Daoy (cell line): ENCODE data around the gene KSR2. TPM values are rescaled to one million over a fixed set of nuclear protein-coding genes. Genes with fewer than 3 reads are reported as not detected.

Experiments
- DNase-seq: peaks from one replicate; pipeline ENCODE4 v3.0.0-alpha.2; 2015; ENCODE audit warnings: low read depth
- total RNA-seq: library from RNA; depleted of rRNA; stranded (reverse); fragments of >200 nt; shearing (Covaris generic); gene quantifications from 2 replicates; pipeline ENCODE4 v1.2.3, GENCODE V29; 2014

Gene KSR2
- total RNA-seq, 1 experiment from 2014 or later: 0.29 TPM

- no peak for DNase-seq
Observed at GRCh38 chr12:117499759-117500485, 468.9 kb downstream of the KSR2 start.

GRCh38 chr12:117498880-117499279 lies 469.9 kb downstream of the KSR2 start:
- DNase-seq: no peak

DNA sequence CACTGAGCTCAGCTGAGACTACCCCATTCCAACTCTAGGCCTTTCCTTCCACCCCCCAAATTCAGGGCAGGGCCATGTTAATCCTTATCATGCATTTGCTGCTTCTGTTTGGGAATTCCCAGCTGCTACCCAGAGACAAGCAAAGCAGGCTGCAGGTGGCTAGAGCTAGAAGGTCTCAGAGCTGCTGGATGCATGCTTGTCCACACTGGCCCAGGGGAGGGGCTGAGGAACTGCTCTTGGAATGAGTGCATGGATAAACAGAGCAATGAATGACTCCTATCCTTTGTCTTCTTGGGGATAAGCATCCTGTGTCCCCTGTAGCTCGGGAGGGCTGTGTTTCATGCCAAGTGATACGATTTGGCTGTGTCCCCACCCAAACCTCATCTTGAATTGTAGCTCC lies 470.5 kb downstream of the KSR2 start:
- no peak for DNase-seq

DNA sequence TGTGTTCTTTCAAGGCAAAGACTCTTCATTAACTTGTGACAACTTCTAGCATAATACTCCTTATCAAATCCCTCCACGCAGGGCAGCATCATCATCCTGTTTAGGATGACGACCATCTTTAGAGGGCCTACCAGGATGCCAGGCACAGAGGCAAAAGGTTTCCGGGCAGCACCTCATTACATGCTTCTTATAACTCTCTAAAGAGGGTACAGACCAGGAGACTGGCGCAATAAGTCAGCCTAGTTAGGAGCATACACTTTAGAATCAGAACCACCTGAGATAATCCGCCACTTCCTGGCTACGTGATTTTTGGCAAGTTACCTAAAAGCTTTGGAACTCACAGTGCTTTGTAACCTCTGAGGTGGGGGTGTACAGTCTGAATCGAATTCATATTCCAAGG lies 471.4 kb downstream of the KSR2 start:
- no peak for DNase-seq

DNA sequence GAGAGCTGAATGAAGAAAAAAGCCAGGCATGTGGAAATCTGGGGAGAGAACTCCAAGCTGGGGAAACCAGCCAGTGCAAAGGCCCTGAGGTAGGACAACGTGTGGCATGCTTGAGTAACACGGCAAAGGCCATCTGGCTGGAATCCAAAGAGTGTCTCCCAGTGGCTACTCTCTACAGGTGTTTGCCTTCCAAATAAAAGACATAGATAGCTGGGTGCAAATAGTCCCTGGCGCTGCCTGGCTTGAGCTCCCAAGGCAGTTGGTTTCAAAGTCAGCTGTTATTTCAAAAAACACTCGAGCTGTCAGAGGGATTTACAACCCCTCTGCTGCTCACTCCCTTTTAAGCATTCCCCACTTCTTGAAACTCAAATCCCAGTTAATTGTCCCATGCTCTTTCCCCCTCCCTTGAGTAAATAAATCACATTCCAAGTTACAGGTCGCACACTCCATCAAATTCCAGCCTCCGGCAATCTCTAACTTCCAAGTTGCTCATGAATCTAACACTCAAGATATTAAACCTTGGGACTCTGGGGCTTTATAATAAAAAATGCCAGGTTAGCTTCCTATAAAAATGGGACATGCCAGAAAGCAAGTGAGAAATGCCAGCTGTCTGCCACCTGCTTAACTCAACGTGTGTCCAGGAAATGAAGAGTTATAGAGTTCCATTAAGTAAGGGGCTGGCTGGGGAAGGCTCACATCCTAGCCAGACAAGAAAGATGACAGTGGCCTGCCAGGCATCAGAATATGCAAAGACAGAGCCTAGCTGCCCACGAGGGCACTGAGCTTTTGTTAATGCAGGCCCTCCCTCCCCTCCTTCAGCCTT lies 473.7 kb downstream of the KSR2 start:
- DNase-seq: peak; percentile 4

- DNase-seq: no peak
Observed at GRCh38 chr12:117491711-117492110, 477.1 kb downstream of the KSR2 start.

DNA sequence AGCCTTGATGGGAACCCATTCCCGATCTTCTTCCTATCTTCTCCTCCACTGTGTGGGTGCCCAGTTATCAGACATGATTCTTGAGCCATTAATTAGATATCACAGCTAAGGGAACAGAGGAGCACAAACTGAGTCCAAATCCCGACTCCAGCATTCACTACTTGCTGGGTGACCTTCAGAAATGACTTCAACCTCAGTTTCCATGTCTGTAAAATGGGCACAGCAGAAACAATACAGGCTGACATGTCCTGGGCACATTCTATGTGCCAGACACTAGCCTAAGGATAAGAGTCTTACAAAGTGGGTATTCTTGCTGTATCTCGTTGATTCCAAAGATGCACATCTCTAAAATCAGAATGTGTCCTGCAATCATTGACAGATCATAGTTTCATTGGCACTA lies 478.7 kb downstream of the KSR2 start:
- DNase-seq: no peak

DNA sequence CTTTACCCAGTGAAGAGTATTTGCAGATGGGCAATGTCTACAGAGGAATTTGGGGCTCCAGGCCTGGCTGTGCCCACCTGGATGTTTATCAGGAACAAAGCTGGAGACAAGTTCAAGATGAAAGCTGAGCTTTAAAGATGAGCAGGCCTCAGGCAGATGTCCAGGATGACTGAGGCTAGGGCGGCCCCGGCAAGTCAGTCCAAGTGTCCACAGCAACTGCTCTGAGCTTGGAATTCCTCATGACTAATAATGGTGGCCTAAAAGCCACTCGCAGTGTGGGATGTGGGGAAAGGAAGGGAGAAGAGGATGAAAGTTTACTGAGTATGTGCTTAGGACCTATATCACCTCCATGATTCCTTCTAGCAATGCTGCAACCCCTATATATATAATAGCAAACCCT lies 479.1 kb downstream of the KSR2 start:
- no peak for DNase-seq

- peak; percentile 97 for DNase-seq
Observed at GRCh38 chr12:117486840-117487659, 481.7 kb downstream of the KSR2 start.

GRCh38 chr12:117485984-117486839 lies 482.6 kb downstream of the KSR2 start:
- DNase-seq: peak; percentile 38

DNA sequence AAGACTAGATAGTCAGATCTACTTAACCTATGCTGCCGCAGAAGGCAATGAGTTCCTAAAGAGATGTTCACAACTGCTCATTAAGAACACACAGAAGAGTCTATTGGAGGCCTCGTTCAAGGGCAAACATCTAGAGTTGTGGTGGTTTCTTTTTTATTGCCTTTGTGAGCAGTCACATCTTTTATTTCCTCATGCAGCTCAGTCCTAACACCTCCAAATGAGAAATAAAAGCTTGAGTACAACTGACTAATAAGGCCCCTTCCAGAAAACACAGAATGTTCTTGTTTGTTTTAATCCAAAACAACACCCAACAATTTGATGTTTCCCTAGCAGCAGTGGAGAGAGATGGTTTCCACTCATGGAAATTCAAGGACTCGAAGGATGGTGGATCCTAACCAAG lies 483.9 kb downstream of the KSR2 start:
- DNase-seq: no peak

DNA sequence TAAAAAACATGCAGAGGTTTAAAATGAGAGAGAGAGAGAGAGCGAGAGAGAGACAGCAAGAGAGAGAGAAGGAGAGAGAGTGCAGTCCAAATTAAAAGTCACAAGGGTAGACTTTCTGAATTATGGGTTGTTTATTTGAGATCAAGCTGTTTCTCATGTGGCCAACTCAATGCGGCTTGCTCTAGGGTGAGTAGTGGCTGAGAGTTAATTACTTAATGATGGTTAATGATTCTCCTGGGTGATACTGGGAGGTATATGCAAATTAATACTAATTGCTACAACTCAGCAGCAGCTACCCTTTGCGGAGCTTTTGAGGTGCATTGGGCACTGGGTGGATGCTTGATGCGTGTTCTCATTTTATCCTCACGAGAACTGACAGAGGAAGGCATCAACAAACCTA lies 485.3 kb downstream of the KSR2 start:
- no peak for DNase-seq

GRCh38 chr12:117481470-117481869 lies 487.3 kb downstream of the KSR2 start:
- peak; percentile 50 for DNase-seq

GRCh38 chr12:117476341-117476740 lies 492.4 kb downstream of the KSR2 start:
- no peak for DNase-seq

- DNase-seq: no peak
Observed at GRCh38 chr12:117473856-117474255, 494.9 kb downstream of the KSR2 start.

- DNase-seq: peak; percentile 51
Observed at GRCh38 chr12:117472983-117473382, 495.8 kb downstream of the KSR2 start.

DNA sequence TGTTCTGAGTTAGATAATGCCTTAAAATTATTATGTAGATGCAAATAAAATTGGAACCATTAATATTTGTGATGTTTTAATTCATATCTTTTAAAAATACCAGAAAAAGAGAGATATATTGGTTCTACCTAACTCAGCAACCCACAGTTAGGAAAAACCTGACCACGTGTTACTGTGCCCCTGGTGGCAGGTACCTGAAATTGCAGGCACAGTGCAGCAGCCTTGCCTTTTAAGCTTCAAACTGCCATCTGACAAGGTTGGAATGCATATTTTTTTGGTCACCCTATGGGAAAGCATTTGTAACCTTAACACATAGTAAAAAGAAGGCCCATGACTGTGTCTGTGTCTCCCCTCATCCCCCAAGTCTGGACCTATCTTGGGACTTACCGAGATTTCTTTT lies 498.0 kb downstream of the KSR2 start:
- DNase-seq: no peak

- DNase-seq: no peak
Observed at GRCh38 chr12:117469883-117470483, 498.8 kb downstream of the KSR2 start.

DNA sequence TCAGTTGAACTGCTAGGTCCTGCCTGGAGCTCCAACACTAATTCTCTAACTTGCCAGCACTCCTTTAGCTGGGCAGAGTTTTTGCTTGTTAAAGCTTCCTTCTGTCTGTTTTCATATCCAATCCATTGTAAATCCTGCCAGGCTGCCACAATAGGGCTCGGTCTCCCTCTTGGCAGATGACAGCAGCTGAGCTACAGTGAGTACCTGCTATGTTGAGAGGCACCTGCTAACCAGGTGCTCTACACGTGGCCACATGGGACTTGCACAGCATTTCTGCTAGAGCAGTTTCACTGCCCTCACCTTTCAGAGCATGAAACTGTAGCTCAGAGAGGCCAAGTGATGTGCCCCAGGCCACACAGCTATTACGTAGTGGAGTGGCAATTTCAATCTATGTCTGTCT lies 500.8 kb downstream of the KSR2 start:
- DNase-seq: no peak

DNA sequence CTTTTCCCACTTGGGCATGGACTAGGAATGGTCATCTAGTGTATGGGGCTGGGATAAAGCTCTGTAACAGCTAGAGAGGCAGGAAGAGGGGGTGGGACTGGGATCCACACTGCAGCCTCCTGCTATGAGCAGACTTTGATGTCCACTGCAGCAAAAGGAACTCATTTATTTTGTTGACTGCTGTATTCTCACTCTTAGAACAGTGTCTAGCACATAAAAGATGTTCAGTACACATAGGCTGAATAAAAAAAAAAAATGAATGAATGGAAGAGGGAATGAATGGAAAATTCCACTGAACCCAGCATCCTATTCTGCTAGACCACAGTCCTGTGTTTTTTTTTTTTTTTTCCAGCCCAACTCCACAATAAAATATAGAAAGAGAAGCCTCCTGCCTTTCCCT lies 501.2 kb downstream of the KSR2 start:
- no peak for DNase-seq
